Activated CD4-positive, alpha-beta T cell treated with anti-CD3 and anti-CD28 coated beads, Interleukin-2, amount 10 ng/mL, durations not matched to agents 7 days and 5 days (primary cell): Measurements from ENCODE around the gene GPR4. TPM values are rescaled to one million over a fixed set of nuclear protein-coding genes. Genes with fewer than 3 reads are reported as not detected.

ENCODE experiments used
- CTCF ChIA-PET: fragments of 350-600 bp; sonication (Branson Sonifier 250); formaldehyde crosslinking; loops from one replicate; lab custom pipeline; 2021; ENCODE audit warnings: antibody characterized with exemption; lab: Charles Lee
- POLR2A ChIA-PET: fragments of 350-600 bp; sonication (Branson Sonifier 250); formaldehyde crosslinking; loops from one replicate; lab custom pipeline; 2021; ENCODE audit warnings: antibody characterized with exemption; lab: Charles Lee
- DNase-seq: peaks from one replicate; pipeline ENCODE4 v3.0.0-alpha.2; 2020
- H3K27ac Mint-ChIP-seq: one replicate; pipeline ENCODE4 v1.8.0; 2021; ENCODE audit warnings: mild to moderate bottlenecking, moderate library complexity, mixed read lengths
- H3K27me3 Mint-ChIP-seq: one replicate; pipeline ENCODE4 v1.8.0; 2021; ENCODE audit warnings: mixed read lengths
- H3K36me3 Mint-ChIP-seq: one replicate; pipeline ENCODE4 v1.8.0; 2021; ENCODE audit warnings: low read depth, mixed read lengths
- H3K4me1 Mint-ChIP-seq: one replicate; pipeline ENCODE4 v1.8.0; 2021; ENCODE audit warnings: mixed read lengths
- H3K4me3 Mint-ChIP-seq: one replicate; pipeline ENCODE4 v1.8.0; 2021; ENCODE audit warnings: mild to moderate bottlenecking, moderate library complexity, mixed read lengths
- H3K9me3 Mint-ChIP-seq: one replicate; pipeline ENCODE4 v1.8.0; 2021; ENCODE audit warnings: mixed read lengths
- microRNA-seq: library from miRNA; unstranded; fragments of <30 nt; microRNA quantifications from one replicate; pipeline ENCODE4 v1.2.0, GENCODE V29; 2021; ENCODE audit warnings: borderline microRNAs expressed, borderline replicate concordance
- total RNA-seq, 2 experiments: library from RNA; stranded (reverse); gene quantifications; one replicate each; pipeline ENCODE4 v1.2.3, GENCODE V29; 2021

GPR4 gene
- total RNA-seq, 2 experiments from 2014 or later = not detected

GRCh38 chr19:45558399-45558878 is 43.6 kb downstream of the GPR4 start:
- H3K27ac Mint-ChIP-seq = no peak overlapping the region
- H3K9me3 Mint-ChIP-seq = no peaks in the 10 kb centered on the region
- peaks cover 3% of the 10 kb centered on the region for H3K36me3 Mint-ChIP-seq
- H3K27me3 Mint-ChIP-seq = no peaks in the 10 kb centered on the region
- POLR2A ChIA-PET = interaction anchor here (0.6 kb wide), 1 partner anchor 42 kb away, joined by 5 read pairs; no protein-coding TSS in a partner anchor
- H3K4me3 Mint-ChIP-seq = no peak overlapping the region
- peak; percentile 83 for DNase-seq
- CTCF ChIA-PET = interaction anchor here (0.5 to 2.1 kb wide), 28 partner anchors 9 to 193 kb away, joined by 3 to 16 read pairs (median 4); partner anchors contain the start of genes EML2, ERCC1, PPM1N and QPCTL
- peaks cover 24% of the 10 kb centered on the region for H3K4me1 Mint-ChIP-seq

GRCh38 chr19:45556835-45557234 is 45.2 kb downstream of the GPR4 start:
- Mint-ChIP-seq H3K4me3 (no peak overlapping the region), H3K9me3 (no peaks in the 10 kb centered on the region), H3K4me1 (peaks cover 15% of the 10 kb centered on the region), H3K27ac (no peak overlapping the region), H3K27me3 (no peaks in the 10 kb centered on the region), H3K36me3 (no peaks in the 10 kb centered on the region)
- CTCF ChIA-PET = interaction anchor here (0.9 to 2.1 kb wide), 6 partner anchors 8 to 118 kb away, joined by 3 to 16 read pairs (median 3); no protein-coding TSS in a partner anchor
- POLR2A ChIA-PET = no interaction called here
- no peak for DNase-seq

GRCh38 chr19:45554481-45554880 is 47.5 kb downstream of the GPR4 start:
- peaks cover 8% of the 10 kb centered on the region for H3K4me1 Mint-ChIP-seq
- ChIA-PET CTCF (interaction anchor here (0.5 to 0.7 kb wide), 2 partner anchors 70 to 89 kb away, joined by 3 to 5 read pairs; no protein-coding TSS in a partner anchor), POLR2A (no interaction called here)
- no peaks in the 10 kb centered on the region for H3K36me3 Mint-ChIP-seq
- H3K4me3 Mint-ChIP-seq = no peak overlapping the region
- H3K27me3 Mint-ChIP-seq = no peaks in the 10 kb centered on the region
- no peaks in the 10 kb centered on the region for H3K9me3 Mint-ChIP-seq
- no peak overlapping the region for H3K27ac Mint-ChIP-seq
- no peak for DNase-seq

GRCh38 chr19:45553464-45553863 is 48.5 kb downstream of the GPR4 start:
- POLR2A ChIA-PET = no interaction called here
- H3K36me3 Mint-ChIP-seq = no peaks in the 10 kb centered on the region
- H3K27ac Mint-ChIP-seq = no peak overlapping the region
- no peaks in the 10 kb centered on the region for H3K9me3 Mint-ChIP-seq
- H3K4me3 Mint-ChIP-seq = no peak overlapping the region
- no peak for DNase-seq
- CTCF ChIA-PET = interaction anchor here (0.7 kb wide), 1 partner anchor 69 kb away, joined by 3 read pairs; no protein-coding TSS in a partner anchor
- no peaks in the 10 kb centered on the region for H3K27me3 Mint-ChIP-seq
- peaks cover 3% of the 10 kb centered on the region for H3K4me1 Mint-ChIP-seq

GRCh38 chr19:45547965-45548609 is 53.9 kb downstream of the GPR4 start:
- POLR2A ChIA-PET = no interaction called here
- Mint-ChIP-seq H3K36me3 (no peaks in the 10 kb centered on the region), H3K27me3 (no peaks in the 10 kb centered on the region), H3K27ac (no peak overlapping the region), H3K4me1 (peaks cover 6% of the 10 kb centered on the region), H3K4me3 (no peak overlapping the region), H3K9me3 (no peaks in the 10 kb centered on the region)
- DNase-seq = no peak
- CTCF ChIA-PET = interaction anchor here (3.1 kb wide), 1 partner anchor 11 kb away, joined by 13 read pairs; no protein-coding TSS in a partner anchor

- ChIA-PET POLR2A (no interaction called here), CTCF (interaction anchor here (3.1 kb wide), 1 partner anchor 11 kb away, joined by 13 read pairs; no protein-coding TSS in a partner anchor)
- Mint-ChIP-seq H3K27ac (no peak overlapping the region), H3K27me3 (no peaks in the 10 kb centered on the region), H3K4me3 (no peak overlapping the region), H3K36me3 (no peaks in the 10 kb centered on the region), H3K9me3 (no peaks in the 10 kb centered on the region), H3K4me1 (peaks cover 6% of the 10 kb centered on the region)
- DNase-seq = no peak
Observed at GRCh38 chr19:45547211-45547770, 54.7 kb downstream of the GPR4 start.

- H3K4me1 Mint-ChIP-seq = peaks cover 6% of the 10 kb centered on the region
- ChIA-PET POLR2A (no interaction called here), CTCF (interaction anchor here (0.6 to 1.2 kb wide), 2 partner anchors 14 to 515 kb away, joined by 3 read pairs; no protein-coding TSS in a partner anchor)
Observed at GRCh38 chr19:45542234-45542668, 59.8 kb downstream of the GPR4 start.

More at GRCh38 chr19:45542234-45542668, 59.8 kb downstream of the GPR4 start:
- Mint-ChIP-seq H3K27me3 (no peaks in the 10 kb centered on the region), H3K4me3 (no peak overlapping the region), H3K27ac (no peak overlapping the region), H3K9me3 (peaks cover 9% of the 10 kb centered on the region), H3K36me3 (peaks cover 3% of the 10 kb centered on the region)
- DNase-seq = no peak

Small RNA genes lying within 50 kb of the gene (microRNA-seq; reads per million reads assigned to microRNA genes)
- 288 reads per million, percentile 79 among the genes with 10 or more reads in this experiment for gene MIR330

Other genes starting within 250 kb of the GPR4 start
- 10 to 100 TPM; 17.3 to 21.4 TPM for gene ERCC2, start 231.6 kb downstream of the GPR4 start, total RNA-seq
- 10 to 100 TPM; 15.5 to 17.7 TPM for gene PPP1R13L, start 197.1 kb downstream of the GPR4 start, total RNA-seq
- 1 to 10 TPM; 7.0 to 7.4 TPM for gene POLR1G, start 195.6 kb downstream of the GPR4 start, total RNA-seq
- 10 to 100 TPM; 59.9 to 66.1 TPM for gene ERCC1, start 178.3 kb downstream of the GPR4 start, total RNA-seq
- 10 to 100 TPM; 36.0 to 43.9 TPM for gene FOSB, start 134.2 kb downstream of the GPR4 start, total RNA-seq
- gene RTN2, start 105.2 kb downstream of the GPR4 start, total RNA-seq = 1 to 10 TPM; 1.8 to 2.0 TPM
- gene PPM1N, start 103.8 kb downstream of the GPR4 start, total RNA-seq = 1 to 10 TPM in 1 of 2 experiments, under 1 TPM in 1; 0.82 to 1.1 TPM
- gene VASP, start 94.7 kb downstream of the GPR4 start, total RNA-seq = 100 to 1,000 TPM; 143 to 157 TPM
- 10 to 100 TPM; 12.6 to 13.4 TPM for gene OPA3, start 17.4 kb downstream of the GPR4 start, total RNA-seq
- 10 to 100 TPM; 80.7 to 87.3 TPM for gene EML2, start 37.2 kb upstream of the GPR4 start, total RNA-seq
- gene GIPR, start 66.0 kb upstream of the GPR4 start, total RNA-seq = 1 to 10 TPM; 1.3 to 1.4 TPM
- 100 to 1,000 TPM; 485 to 566 TPM for gene SNRPD2, start 89.7 kb upstream of the GPR4 start, total RNA-seq
- gene QPCTL, start 90.5 kb upstream of the GPR4 start, total RNA-seq = 1 to 10 TPM; 6.1 to 7.3 TPM
- gene FBXO46, start 128.7 kb upstream of the GPR4 start, total RNA-seq = 10 to 100 TPM; 38.5 to 40.0 TPM
- not detected for gene MEIOSIN, start 131.2 kb upstream of the GPR4 start, total RNA-seq
- under 1 TPM; 0.64 to 0.85 TPM for gene SIX5, start 167.0 kb upstream of the GPR4 start, total RNA-seq
- gene DMPK, start 180.3 kb upstream of the GPR4 start, total RNA-seq = 10 to 100 TPM; 24.1 to 24.4 TPM
- gene DMWD, start 190.6 kb upstream of the GPR4 start, total RNA-seq = 10 to 100 TPM; 35.0 to 37.8 TPM
- under 1 TPM; 0.42 to 0.57 TPM for gene RSPH6A, start 213.1 kb upstream of the GPR4 start, total RNA-seq